Ovary (tissue), 3 donors: ENCODE measurements around the gene SPINK5.

Experiments
- EP300 ChIP-seq: sonication (generic); formaldehyde crosslinking; IDR thresholded peaks from one replicate; pipeline ENCODE4 v1.6.1; 2017; ENCODE audit warnings: antibody characterized with exemption
- POLR2A ChIP-seq: fragments of 450-650 bp; IDR thresholded peaks from one replicate; pipeline ENCODE4 v1.6.1; 2017; ENCODE audit warnings: antibody characterized with exemption, mild to moderate bottlenecking, moderate library complexity
- TF ChIP-seq, protein P1 (sequence below), 3 donors: fragments of 450-650 bp in 2 of 3; fragments of 200-600 bp in 1 of 3; IDR thresholded peaks; one replicate each; pipeline versions ENCODE4 v1.5.1 to v1.8.0; 2016 to 2022; ENCODE audit warnings: antibody characterized with exemption in 3 of 3, mild to moderate bottlenecking in 1 of 3
- donor health status: DM: no; HTN: no; CAD: no.

GRCh38 chr5:148163345-148163744 lies 99.6 kb downstream of the SPINK5 start:
- TF ChIP-seq, protein P1, sequence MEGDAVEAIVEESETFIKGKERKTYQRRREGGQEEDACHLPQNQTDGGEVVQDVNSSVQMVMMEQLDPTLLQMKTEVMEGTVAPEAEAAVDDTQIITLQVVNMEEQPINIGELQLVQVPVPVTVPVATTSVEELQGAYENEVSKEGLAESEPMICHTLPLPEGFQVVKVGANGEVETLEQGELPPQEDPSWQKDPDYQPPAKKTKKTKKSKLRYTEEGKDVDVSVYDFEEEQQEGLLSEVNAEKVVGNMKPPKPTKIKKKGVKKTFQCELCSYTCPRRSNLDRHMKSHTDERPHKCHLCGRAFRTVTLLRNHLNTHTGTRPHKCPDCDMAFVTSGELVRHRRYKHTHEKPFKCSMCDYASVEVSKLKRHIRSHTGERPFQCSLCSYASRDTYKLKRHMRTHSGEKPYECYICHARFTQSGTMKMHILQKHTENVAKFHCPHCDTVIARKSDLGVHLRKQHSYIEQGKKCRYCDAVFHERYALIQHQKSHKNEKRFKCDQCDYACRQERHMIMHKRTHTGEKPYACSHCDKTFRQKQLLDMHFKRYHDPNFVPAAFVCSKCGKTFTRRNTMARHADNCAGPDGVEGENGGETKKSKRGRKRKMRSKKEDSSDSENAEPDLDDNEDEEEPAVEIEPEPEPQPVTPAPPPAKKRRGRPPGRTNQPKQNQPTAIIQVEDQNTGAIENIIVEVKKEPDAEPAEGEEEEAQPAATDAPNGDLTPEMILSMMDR (IDR thresholded peaks at IDR 0.05), result no peak
- TF ChIP-seq POLR2A (no peak), EP300 (no peak)
